ENCODE measurements around the gene SERPINB11. TPM values are rescaled to one million over a fixed set of nuclear protein-coding genes. Genes with fewer than 3 reads are reported as not detected.

The SERPINB11 gene
- polyA plus RNA-seq, 1 of the 3 experiments (the other 2 are of a cell fraction), result not detected

- H3K4me1 ChIP-seq (ENCODE audit: control insufficient read depth in 1 of 2, insufficient read depth in 2 of 2, low read depth in 1 of 2, low read length in 1 of 2), result no peaks in the 10 kb centered on the region
- POLR2A ChIA-PET, result no interaction called here
- 15% methylated on average over 3 of the region's 3 CpGs for WGBS (ENCODE audit: low lambda C conversion rate)
Observed at GRCh38 chr18:63700501-63700900, 2.3 kb upstream of the SERPINB11 start.

More at GRCh38 chr18:63700501-63700900, 2.3 kb upstream of the SERPINB11 start:
- Histone ChIP-seq H3K36me3 (replicated peaks in 1 of 2; ENCODE audit: control insufficient read depth in 1 of 2, insufficient read depth in 2 of 2, low read length in 1 of 2) (no peaks in the 10 kb centered on the region), H3K27me3 (ENCODE audit: insufficient read depth) (peaks cover 12% of the 10 kb centered on the region; the same call in 1 of the 2 replicates), H3K9me3 (no peaks in the 10 kb centered on the region), H2AFZ (ENCODE audit: low read depth) (no peak overlapping the region), H3K4me2 (no peak overlapping the region), H3K79me2 (ENCODE audit: insufficient read depth) (no peaks in the 10 kb centered on the region), H3K27ac (ENCODE audit: low read depth in 2 of 2, low read length in 1 of 2) (no peak overlapping the region), H4K20me1 (ENCODE audit: insufficient read depth) (no peaks in the 10 kb centered on the region), H3K9me2 (no peaks in the 10 kb centered on the region), H3K4me3 (ENCODE audit: low read depth in 2 of 2, low read length in 1 of 2) (no peak overlapping the region), H3F3A (replicated peaks; ENCODE audit: insufficient read depth) (no peaks in the 10 kb centered on the region), H3K9ac (no peak overlapping the region)
- no peak for TF ChIP-seq REST (IDR thresholded peaks at IDR 0.05; ENCODE audit: low read depth, low read length)
- no peak for TF ChIP-seq FOXJ3 (CRISPR knock-in tag; IDR thresholded peaks at IDR 0.05)
- no peak for TF ChIP-seq MXI1 (IDR thresholded peaks at IDR 0.05; ENCODE audit: low read depth, low read length)
- TF ChIP-seq SIN3A (IDR thresholded peaks at IDR 0.05; ENCODE audit: borderline replicate concordance, low read depth, low read length), result no peak
- no peak for TF ChIP-seq CHD2 (IDR thresholded peaks at IDR 0.05; ENCODE audit: low read length, partially characterized antibody)
- TF ChIP-seq ZBTB33 (IDR thresholded peaks at IDR 0.05; ENCODE audit: borderline replicate concordance, low read depth), result no peak
- TF ChIP-seq ELF1 (IDR thresholded peaks at IDR 0.05), result no peak
- TF ChIP-seq GABPA (IDR thresholded peaks at IDR 0.05; ENCODE audit: low read depth), result no peak
- TF ChIP-seq NFIC (IDR thresholded peaks at IDR 0.05; ENCODE audit: borderline replicate concordance), result no peak
- TF ChIP-seq PBX3 (IDR thresholded peaks at IDR 0.05), result no peak
- no peak for TF ChIP-seq TCF12 (IDR thresholded peaks at IDR 0.05)
- TF ChIP-seq MAX (IDR thresholded peaks at IDR 0.05; ENCODE audit: low read depth), result no peak
- TF ChIP-seq TAF1 (IDR thresholded peaks at IDR 0.05; ENCODE audit: borderline replicate concordance, low read depth, low read length), result no peak
- TF ChIP-seq RXRA (IDR thresholded peaks at IDR 0.05; ENCODE audit: borderline replicate concordance, low read depth), result no peak
- TF ChIP-seq CTCF (IDR thresholded peaks at IDR 0.05), result no peak
- no peak for TF ChIP-seq NRF1 (IDR thresholded peaks at IDR 0.05; ENCODE audit: low read depth, low read length)
- TF ChIP-seq POLR2AphosphoS5 (IDR thresholded peaks at IDR 0.05; ENCODE audit: low read depth, low read length), result no peak
- no peak for TF ChIP-seq EP300 (IDR thresholded peaks at IDR 0.05; ENCODE audit: borderline replicate concordance in 1 of 2, low read depth in 1 of 2, low read length in 1 of 2)
- DNase-seq, result no peak
- CTCF ChIA-PET, result no interaction called here

Measured in SK-N-SH (cell line).